Lower lobe of right lung (tissue), 2 donors: Measurements from ENCODE around the gene EFHC2. TPM values are rescaled to one million over a fixed set of nuclear protein-coding genes. Genes with fewer than 3 reads are reported as not detected.
A peak's percentile ranks its signal among the peaks of the same experiment; 100 is the strongest.

Source experiments
- ATAC-seq, 2 donors: fragments of 200-7000 bp; cut with Tn5 transposase; one replicate each; pipeline ENCODE4 v1.9.1; 2020 to 2022; ENCODE audit warnings: mild to moderate bottlenecking in 2 of 2, moderate library complexity in 2 of 2
- DNase-seq: peaks from one replicate; pipeline ENCODE4 v3.0.0-alpha.2; 2020
- H3K27ac ChIP-seq: fragments of 200-600 bp; one replicate; pipeline ENCODE4 v1.8.0; 2022
- H3K27me3 ChIP-seq: fragments of 200-600 bp; one replicate; pipeline ENCODE4 v1.8.0; 2022; ENCODE audit warnings: low read depth
- H3K36me3 ChIP-seq: fragments of 200-600 bp; one replicate; pipeline ENCODE4 v1.8.0; 2022; ENCODE audit warnings: mild to moderate bottlenecking
- H3K4me1 ChIP-seq: fragments of 200-600 bp; one replicate; pipeline ENCODE4 v1.8.0; 2022
- H3K4me3 ChIP-seq: fragments of 200-600 bp; one replicate; pipeline ENCODE4 v1.8.0; 2022; ENCODE audit warnings: mild to moderate bottlenecking
- H3K9me3 ChIP-seq: fragments of 200-600 bp; one replicate; pipeline ENCODE4 v1.8.0; 2022
- CTCF ChIP-seq: fragments of 200-600 bp; IDR thresholded peaks from one replicate; pipeline ENCODE4 v1.8.0; 2022; ENCODE audit warnings: antibody characterized with exemption, mild to moderate bottlenecking
- intact Hi-C: fragments of 100-400 bp; cut with DNase I; formaldehyde crosslinking; loops from one replicate; pipeline ENCODE4 v1.11.0; 2022
- total RNA-seq: library from RNA; stranded (reverse); fragmentation: NEBNext Ultra II Directional; extraction: Animal tissue kit (Norgen Biotek cat#: 25700); gene quantifications from one replicate; pipeline ENCODE4 v1.2.1, GENCODE V29; 2021
- donor health status: DM: no; HTN: yes; CAD: no; lungs with severe emphysema.

EFHC2 gene
- total RNA-seq, 1 donor from 2014 or later, result 2.5 TPM

GRCh38 chrX:44330227-44330626 lies 13.2 kb downstream of the EFHC2 start:
- no peaks in the 10 kb centered on the region for H3K9me3 ChIP-seq
- no peak for TF ChIP-seq CTCF
- no peaks in the 10 kb centered on the region for H3K36me3 ChIP-seq
- no peak overlapping the region for H3K27ac ChIP-seq
- DNase-seq (no peak), ATAC-seq (no peak)
- no peak overlapping the region for H3K4me3 ChIP-seq
- intact Hi-C loops, result no loop called here
- H3K27me3 ChIP-seq, result no peaks in the 10 kb centered on the region
- H3K4me1 ChIP-seq, result no peaks in the 10 kb centered on the region

DNA sequence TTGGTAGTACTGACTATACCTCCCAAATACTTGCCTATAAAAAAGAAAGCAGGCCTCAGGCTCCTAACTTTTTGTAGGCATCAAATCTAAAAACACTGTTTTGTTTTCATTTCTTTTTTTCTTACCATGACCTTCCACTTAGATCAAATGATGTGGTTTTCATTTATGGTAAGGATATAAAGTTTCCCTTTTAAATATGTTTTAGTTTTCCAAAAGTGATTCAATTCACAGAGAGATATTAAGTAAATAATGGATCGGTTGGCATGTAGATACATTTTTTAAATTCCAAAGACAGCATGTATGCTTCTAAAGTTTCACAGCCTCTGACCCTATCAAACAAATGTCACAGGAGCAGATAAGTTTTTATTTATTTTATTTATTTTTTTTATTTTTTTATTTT lies 23.9 kb downstream of the EFHC2 start:
- DNase-seq (no peak), ATAC-seq (no peak)
- Histone ChIP-seq H3K36me3 (no peaks in the 10 kb centered on the region), H3K9me3 (no peaks in the 10 kb centered on the region), H3K27ac (no peak overlapping the region), H3K4me1 (no peaks in the 10 kb centered on the region), H3K27me3 (no peaks in the 10 kb centered on the region), H3K4me3 (no peak overlapping the region)
- intact Hi-C loops, result no loop called here
- TF ChIP-seq CTCF, result no peak

DNA sequence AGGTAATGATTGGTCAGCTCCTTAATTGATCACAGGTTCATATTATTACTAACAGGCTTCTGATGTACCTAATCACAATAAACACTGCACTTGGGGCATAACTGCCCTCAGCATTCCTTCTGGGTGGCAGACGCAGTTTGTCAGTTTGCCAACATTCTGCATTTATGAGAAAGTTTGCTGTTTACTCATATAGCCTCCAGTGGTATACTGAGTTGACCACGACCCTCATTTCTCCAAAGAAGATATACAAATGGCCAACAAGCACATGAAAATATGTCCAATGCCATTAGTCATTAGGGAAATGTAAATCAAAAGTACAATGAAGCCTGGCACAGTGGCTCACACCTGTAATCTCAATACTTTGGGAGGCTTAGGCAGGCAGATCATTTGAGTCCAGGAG lies 26.3 kb downstream of the EFHC2 start:
- no peak overlapping the region for H3K27ac ChIP-seq
- H3K4me1 ChIP-seq, result no peaks in the 10 kb centered on the region
- ATAC-seq (no peak), DNase-seq (no peak)
- intact Hi-C loops, result no loop called here
- no peaks in the 10 kb centered on the region for H3K27me3 ChIP-seq
- H3K4me3 ChIP-seq, result no peak overlapping the region
- H3K9me3 ChIP-seq, result no peaks in the 10 kb centered on the region
- H3K36me3 ChIP-seq, result no peaks in the 10 kb centered on the region
- TF ChIP-seq CTCF, result no peak

- no peaks in the 10 kb centered on the region for H3K27me3 ChIP-seq
- H3K9me3 ChIP-seq, result no peaks in the 10 kb centered on the region
- DNase-seq, result no peak
- ATAC-seq, result no peak
- intact Hi-C loops, result no loop called here
- H3K27ac ChIP-seq, result no peak overlapping the region
- no peak for TF ChIP-seq CTCF
- no peaks in the 10 kb centered on the region for H3K4me1 ChIP-seq
- no peak overlapping the region for H3K4me3 ChIP-seq
- H3K36me3 ChIP-seq, result no peaks in the 10 kb centered on the region
Observed at GRCh38 chrX:44314808-44315207, 28.7 kb downstream of the EFHC2 start.

DNA sequence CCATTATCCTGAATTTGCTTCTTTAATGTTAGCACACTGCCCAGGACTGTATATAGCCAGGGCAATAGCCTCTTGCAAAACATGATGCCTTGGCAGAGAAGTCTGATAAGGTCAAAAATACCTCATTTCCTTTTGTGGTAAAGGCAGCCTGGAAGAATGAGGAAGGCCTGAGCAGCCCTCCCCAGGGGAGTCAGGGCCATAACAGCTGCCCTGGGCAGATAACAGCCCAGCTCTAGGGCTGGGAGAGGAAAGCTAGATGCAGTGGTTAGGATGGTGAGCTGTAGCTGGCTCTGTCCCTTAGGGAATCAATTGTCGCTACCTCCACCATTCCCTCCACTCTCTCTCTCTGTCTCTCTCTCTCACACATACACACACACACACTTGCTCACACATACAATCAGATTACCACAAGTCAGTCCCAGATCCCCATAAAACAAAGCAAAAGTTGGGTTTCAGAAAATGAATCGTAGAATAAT lies 29.2 kb downstream of the EFHC2 start:
- H3K36me3 ChIP-seq, result no peaks in the 10 kb centered on the region
- H3K9me3 ChIP-seq, result no peaks in the 10 kb centered on the region
- H3K4me3 ChIP-seq, result no peak overlapping the region
- DNase-seq, result peak; percentile 40
- H3K4me1 ChIP-seq, result no peaks in the 10 kb centered on the region
- ATAC-seq, result peak; percentile 39 to 64
- no peak overlapping the region for H3K27ac ChIP-seq
- H3K27me3 ChIP-seq, result no peaks in the 10 kb centered on the region
- TF ChIP-seq CTCF, result no peak
- intact Hi-C loops, result no loop called here

DNA sequence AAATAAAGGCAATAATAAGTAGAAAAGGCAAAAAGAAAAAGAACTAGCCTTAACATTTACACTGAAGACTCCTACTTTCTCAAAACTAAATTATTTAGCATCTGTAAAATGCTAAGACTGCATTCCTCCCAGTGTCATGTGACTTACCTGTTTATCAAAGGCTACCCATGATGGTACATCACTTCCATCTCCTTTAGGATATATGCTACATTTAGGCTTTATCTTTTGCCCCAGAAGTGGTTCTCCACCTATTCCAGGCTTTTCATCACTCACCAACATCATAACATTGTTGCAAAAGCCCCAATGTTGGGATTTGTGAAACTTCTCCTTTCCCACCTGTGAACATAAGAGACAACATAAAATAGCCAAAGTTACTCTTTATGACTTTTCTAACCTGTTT lies 31.1 kb downstream of the EFHC2 start:
- Histone ChIP-seq H3K27me3 (no peaks in the 10 kb centered on the region), H3K4me3 (no peak overlapping the region), H3K27ac (no peak overlapping the region), H3K9me3 (no peaks in the 10 kb centered on the region), H3K36me3 (no peaks in the 10 kb centered on the region), H3K4me1 (no peaks in the 10 kb centered on the region)
- intact Hi-C loops, result no loop called here
- ATAC-seq (no peak), DNase-seq (no peak)
- no peak for TF ChIP-seq CTCF
